HG03103 (cell line): ENCODE results near the gene KMO.

Experiments used
- ATAC-seq: cut with Tn5 transposase; IDR thresholded peaks from one replicate; pipeline ENCODE4 v1.9.1; 2021; ENCODE audit warnings: low read depth; ENCODE audit not compliant: unreplicated experiment

KMO gene

DNA sequence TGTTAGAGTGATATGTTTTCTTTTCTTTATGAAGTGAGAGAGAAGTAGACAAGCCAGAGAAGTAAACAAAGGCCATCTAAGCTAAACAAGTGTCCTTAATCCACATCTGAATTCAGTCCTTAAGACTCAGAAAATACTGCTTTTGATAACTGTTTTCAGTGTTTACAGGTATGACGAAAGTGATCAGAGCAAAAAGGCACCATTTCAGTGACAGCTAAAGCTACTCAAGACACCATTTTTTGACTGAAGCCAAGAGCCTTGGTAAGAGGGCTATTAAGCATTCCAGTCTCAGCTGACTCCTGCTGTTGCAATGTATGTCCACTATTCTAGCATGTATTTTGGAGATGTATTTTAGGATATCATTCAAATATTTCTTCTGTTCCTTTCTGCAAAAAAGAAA, 4.1 kb downstream of the KMO start:
- no peak for ATAC-seq

DNA sequence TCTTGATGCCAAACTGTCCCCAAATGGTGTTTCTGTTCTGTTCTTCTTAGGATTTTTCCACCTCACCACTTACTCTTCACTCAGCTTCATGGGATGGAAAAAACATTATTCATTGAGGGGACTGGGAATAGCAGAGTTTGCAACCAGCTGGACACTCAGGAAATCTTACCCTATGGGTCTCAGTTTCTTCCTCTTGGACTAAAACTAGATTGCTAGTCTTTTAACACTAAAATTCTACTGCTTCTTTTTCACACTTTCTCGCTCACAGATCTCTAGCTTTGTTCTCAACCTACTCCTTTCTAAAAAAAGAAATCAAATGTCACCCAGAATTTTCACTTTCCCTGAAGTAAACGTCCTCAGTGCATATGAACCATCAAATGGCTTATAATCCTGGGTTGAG, 4.8 kb downstream of the KMO start:
- no peak for ATAC-seq

DNA sequence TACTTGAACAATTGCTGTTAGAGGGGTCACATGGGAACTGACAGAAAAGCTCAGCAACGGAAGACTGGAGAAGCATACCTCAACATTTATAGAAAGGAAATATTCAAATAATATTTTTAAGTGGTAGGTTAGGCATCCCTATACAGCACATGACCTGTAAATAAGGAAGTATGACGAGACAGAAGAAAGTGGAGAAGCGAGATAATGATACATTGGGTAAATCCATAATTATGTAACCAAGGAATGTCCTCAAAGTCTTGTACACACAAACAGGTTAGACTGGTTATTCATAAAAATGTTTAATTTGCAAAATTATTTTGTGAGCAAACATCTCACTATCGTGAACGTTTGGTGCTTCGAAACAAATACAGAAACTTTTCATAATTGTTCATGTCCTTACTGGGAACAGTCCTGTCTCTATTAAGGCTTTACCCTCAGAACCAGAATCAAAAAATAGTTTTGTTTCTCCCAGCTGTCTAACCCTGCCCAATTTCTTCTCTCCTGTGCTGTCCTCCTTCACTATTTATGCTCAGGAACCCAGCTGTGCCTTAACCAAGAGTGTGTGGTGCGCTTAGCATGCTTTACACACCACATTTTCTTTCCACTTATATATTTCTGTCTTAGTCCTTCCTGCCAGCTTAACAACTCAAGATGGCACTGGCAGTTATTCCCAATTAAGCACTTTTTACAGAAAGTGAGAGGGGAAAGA, 10.2 kb downstream of the KMO start:
- no peak for ATAC-seq

DNA sequence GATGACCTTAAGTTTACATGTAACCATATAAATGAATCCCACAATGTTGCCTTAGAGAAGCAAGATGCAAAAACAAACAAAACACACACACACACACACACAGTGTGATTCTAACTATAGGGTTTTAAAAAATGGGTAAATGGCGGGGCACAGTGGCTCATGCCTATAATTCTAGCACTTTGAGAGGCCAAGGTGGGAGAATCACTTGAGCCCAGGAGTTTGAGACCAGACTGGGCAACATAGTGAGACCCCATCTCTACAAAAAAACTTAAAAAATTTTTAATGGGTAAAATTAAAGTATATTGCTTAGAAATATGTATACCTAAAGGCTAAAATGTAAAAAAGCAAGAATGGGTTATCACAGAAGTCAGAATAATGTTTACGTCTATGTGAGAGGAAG, 15.8 kb downstream of the KMO start:
- ATAC-seq, result no peak

DNA sequence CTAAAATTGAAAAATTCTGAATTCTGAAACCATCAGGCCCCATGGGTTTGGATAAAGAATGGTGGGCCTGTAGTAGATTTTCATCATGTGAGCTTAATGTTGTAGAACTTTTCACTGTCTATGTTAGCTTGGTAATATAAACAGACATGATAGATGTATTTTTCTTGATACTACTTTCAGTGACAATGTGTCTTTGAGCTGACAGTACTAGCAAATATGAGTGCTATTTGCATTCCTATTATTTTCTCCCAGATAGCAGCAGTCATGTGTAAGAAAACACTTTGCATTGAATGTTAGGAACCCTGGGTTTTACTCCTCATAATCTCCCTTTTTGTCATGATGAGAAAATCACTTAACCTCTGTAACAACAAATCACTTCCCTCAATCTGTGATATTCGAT, 18.1 kb downstream of the KMO start:
- ATAC-seq, result no peak

DNA sequence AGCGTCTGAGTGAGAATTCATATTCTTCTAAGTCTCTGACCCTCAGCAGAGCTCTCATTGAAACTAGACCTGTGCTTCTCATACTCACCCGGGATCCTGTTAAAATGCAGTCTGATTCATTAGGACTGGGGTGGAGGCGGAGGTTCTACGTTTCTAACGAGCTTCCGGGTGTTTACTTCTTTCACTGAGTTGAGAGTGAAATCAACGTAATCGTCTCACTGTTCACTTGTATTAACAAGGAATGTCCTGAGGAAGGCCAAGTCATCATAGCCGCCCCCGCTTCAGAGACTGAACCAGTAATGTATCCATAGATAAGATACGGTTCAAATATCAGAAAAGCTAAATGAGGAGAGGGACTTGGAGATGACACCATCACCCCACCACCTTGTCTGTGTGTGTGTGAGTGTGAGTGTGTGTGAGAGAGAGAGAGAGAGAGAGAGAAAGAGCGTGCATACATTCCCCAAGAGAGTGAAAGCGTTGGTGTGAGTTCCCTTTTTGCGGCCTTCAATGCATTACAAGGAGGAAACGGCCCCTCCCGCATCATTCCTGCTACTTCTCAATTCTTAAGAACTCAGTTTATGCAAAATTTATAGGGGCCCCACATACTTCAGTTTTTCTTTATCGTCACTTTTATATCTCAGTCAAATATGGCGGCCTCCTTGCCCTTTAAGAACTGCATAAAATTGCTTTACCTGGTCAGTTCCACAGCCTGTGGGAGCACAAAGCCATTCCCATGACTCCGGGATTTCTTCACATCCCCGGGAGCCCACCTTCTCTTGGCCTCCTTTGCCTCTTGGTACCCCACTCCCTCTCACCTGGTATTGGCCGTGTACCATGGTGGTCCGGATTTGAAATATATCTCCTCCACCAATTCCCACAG, 19.8 kb downstream of the KMO start:
- peak; percentile 70 for ATAC-seq

DNA sequence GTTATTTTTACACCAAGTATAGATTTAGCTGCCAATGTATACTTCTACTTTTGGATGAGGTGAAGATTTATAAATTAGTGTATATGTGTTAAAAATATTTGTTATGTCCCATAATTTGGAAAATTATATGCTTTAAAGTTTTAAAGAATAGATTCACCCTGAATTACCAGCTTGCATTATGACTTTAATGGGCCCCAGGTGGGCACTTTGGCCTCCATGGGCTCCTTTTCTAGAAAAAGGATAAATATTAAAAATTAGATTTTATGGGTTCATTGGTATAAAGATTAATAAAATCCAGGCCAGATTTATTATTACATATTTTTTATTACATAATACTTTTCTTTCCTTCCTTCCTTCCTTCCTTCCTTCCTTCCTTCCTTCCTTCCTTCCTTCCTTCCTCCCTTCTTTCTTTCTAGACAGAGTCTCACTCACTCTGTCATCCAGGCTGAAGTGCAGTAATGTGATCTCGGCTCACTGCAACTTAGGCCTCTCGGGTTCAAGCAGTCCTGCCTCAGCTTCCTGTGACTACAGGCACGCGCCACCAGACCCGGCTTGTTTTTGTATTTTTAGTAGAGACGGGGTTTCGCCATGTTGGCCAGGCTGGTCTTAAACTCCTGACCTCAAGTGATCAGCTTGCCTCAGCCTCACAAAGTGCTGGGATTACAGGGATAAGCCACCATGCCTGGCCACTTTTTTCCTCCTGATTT, 21.9 kb downstream of the KMO start:
- no peak for ATAC-seq

DNA sequence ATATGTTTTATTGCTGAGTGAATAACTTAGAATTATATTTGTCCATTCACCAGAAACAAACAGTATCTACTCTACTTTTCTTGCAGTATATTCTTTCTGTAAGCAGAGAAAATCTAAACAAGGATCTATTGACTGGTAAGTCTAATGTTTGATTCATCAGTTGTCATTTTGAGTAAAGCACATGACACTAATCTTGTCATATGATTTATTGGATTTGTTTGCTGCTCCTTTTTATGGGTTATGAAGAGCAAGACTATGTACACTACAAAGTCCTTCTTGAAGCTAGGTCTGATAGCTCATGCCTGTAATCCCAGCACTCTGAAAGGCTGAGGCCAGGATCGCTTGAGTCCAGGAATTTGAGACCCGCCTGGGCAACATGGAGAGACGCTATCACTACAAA, 23.3 kb downstream of the KMO start:
- ATAC-seq, result no peak

DNA sequence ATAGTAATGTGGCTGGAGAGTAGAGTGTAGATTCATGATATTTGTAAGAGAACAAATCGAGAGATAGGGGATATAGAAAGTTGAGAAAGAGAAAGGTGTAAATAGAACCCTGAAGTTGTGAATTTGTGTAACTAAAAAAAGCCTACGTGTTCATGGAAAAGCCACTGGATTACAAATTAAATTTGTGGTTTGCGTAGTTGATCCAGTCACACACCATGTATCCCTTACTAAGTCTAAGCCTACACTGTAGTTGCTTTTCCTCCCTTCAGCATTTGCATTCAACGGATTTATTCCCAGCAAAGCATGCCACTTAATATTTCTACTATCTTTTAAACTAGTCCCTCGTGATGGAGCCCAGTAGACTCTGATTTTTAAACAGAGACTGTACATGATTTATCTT, 24.9 kb downstream of the KMO start:
- no peak for ATAC-seq

DNA sequence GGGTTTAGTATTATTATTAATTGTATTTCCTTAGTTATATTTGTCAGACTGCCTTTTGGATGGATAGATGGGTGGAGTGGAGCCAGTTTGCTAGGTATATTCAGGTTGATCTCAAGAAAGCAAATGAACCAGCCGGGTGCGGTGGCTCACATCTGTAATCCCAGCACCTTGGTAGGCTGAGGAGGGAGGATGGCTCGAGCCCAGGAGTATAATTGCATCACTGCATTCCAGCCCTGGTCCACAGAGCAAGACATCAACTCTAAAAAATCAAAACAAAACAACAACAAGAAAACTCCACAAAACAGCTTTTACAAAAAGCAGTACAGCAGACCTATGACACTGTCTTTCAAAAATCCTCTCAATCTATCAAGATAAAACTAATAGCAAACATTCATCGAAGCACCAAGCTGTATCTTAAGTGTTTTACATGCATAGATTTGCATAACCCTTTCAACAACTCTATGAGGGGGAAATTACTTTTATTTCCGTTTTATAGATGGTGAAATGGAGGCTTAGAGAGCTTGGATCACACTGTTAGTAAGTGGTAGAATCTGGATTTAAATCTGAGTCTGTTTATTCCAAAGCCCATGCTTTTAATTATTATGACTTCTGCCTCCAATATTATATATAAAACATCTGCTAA, 25.5 kb downstream of the KMO start:
- no peak for ATAC-seq

DNA sequence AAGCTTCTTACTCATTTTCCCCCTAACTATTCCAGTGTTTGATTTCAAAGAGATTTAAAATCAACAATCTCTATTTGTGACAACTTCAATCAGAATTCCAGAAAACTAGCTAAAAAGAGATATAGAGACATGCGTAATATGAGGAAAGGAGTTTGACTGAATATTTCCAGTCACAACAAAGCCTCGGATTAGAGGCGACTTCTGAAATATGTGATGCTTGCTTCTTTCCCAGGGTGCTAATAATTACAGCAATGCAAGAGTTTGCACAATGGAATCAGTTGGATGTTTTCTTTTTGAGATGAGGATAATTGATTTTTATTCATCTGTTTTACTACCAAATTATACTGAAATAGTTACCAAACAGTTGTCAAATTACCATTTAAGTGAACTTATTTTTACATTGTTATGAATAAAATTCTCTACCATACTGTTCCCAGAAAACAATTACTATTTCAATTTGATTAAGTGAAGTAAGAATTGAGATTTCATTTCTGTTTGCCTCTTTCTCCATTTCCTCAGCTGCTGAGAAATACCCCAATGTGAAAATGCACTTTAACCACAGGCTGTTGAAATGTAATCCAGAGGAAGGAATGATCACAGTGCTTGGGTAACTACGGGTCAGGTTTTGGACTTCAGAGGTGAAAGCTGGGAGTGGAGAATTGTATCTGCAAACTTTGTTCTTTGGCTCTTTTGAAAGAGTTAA, 28.1 kb downstream of the KMO start:
- no peak for ATAC-seq

DNA sequence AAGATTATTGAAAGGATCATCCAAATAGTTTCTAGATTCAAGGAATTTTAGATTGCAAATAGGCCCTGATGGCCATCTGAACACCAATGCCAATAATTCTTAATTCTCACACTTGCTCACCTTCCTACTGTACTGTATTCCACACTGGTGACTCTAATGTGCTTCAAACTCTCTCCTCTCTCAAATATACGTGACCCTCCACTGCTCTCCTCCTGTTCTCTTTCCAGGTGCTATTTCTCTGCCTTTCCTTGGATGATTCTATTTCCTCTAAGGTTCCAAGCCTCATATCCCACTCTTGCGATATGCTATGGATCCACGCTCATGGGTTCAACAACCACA, 28.6 kb downstream of the KMO start:
- no peak for ATAC-seq

DNA sequence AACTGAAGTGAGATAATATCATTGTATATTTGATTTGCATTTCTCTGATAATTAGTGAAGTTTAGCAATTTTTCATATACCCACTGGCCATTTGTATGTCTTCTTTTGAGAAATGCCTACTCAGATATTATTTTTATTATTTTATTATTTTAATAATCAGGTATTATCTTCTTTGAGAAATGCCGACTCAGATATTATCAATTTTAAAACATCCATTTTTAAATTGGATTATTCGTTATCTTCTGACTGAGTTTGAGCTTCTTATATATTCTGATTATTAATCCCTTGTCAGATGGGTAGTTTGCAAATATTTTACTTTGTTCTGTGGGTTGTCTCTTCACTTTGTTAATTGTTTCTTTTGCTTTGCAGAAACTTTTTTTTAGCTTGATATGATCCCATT, 37.7 kb downstream of the KMO start:
- ATAC-seq, result no peak

DNA sequence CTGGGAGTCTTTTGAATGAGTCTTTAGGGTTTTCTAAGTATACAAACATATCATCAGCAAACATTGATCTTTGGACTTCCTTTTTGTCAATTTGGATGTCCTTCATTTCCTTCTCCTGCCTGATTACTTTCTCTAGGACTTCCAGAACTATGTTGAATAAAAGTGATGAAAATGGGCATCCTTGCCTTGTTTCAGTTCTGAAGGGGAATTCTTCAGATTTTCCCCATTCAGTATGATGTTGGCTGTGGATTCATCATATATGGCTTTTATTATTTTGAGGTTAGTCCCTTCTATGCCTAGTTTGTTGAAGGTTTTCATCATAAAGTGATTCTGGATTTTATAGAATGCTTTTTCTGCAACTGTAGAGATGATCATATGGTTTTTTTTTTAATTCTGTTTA, 42.0 kb downstream of the KMO start:
- no peak for ATAC-seq

DNA sequence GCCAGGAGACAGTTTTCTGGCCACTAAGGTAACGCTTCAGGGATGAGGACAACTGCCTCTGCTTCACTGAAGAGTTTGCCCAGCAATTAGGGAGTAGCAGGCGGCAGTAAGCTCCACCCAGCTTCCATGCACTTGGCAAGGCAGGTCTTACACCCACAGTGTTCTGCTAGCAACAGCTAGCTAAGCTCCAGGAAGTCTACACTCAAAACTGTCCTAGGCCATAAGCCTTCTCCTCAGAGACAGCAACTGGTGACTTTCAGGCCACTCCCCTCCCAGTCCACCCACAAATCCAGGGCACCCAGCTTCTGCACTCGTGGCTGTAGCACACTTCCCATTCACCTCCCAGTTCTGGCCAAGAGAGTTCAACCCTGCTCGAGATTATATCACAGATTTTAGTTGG, 47.3 kb downstream of the KMO start:
- ATAC-seq, result no peak

DNA sequence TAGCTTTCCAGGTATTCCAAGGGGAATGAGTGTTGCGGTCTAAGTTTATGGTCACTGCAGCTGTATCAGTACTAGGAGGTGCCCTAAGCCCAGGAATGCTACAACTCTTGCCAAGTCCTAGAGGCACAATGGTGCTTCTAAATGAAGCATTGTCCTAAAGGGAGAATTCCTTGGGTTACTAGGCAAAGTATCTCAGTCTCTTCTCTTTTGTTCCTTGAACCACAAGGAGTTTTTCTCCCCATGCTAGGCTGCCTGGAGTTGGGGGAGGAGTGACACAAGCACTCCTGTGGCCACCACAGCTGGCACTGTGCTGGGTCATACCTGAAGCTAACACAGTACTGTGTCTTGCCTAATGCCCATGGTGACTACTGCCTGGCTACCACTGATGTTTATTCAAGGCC, 50.7 kb downstream of the KMO start:
- ATAC-seq, result no peak

DNA sequence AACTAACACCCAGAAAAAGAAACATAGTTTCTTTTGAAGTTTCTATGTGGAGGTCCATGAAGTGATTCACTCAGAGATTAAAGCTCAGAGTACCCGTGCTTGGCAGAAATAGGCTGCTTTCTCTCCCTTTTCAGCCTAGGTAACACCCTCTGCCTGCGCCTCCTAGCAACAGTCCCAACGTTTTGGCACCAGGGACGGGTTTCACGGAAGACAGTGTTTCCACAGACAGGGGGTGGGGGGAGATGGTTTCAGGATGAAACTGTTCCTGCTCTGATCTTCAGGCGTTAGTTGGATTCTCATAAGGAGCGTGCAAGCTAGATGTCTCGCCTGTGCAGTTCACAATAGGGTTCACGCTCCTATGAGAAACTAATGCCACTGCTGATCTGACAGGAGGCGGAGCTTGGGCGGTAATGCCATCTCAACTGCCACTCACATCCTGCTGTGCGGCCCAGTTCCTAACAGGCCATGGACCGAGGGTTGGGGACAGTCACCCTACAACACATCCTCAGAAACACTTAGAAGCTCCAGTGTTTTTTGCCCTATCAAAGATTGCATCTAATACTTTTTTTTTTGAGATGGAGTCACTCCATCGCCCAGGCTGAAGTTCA, 54.8 kb downstream of the KMO start:
- no peak for ATAC-seq

DNA sequence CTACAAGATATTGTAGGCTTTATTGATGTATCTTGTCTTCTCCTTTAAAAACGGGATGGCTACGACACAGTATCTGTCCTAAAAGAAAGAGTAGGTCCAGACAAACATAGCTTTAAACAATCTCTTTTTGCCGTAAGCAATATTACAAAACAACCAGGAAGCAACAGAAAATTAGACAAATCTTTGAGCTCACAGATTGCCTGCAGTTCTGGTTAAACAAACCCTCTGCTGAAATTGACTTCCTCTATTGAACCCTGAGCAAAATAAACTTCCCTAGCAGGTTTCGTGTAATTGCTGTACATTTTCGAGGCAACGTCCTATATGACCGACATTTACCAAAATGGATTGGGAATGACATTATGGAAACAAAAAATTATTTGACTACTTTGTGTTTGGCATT, 57.3 kb downstream of the KMO start:
- no peak for ATAC-seq

DNA sequence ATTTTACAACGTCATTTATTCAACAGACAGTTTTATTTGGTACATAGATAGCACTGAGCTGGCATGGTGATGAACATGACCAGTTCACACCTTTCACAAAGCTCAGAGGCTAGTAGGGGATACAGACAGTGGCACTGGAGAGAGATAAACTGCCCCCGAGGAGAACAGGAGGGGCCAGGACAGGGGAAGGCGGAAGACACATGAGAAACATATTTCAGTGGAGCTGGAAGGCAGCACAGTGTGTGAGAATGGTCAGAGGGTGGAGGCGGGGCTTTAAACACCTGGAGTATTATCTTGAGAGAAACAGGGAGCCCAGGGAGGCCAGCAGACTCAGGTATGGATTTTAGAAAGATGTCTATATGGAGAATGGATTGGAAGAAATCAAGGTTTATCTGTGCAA, 58.5 kb downstream of the KMO start:
- ATAC-seq, result no peak

DNA sequence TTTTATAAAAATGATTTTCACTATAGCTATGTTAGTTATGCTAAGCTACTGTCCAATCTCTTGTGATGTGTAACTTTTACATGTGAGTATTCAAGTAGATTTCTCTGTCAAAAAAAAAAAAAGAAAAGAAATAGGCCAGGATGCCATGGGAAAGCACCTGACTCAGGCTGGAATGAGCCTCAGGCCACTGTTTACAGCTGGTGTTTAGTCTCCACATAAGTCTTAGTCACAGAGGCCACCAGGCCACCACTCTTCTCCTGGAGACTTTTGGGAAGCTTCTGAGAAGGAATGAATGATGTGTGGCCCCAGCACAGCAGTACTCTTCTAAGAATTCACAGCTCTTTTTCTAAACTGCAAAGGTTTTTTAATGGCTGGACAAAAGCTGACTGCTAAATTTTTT, 59.1 kb downstream of the KMO start:
- ATAC-seq, result no peak
